K562 treated with DMSO at 1 percent for 24 hours (cell line): Measurements from ENCODE around the gene ZNF155. TPM values are rescaled to one million over a fixed set of nuclear protein-coding genes. Genes with fewer than 3 reads are reported as not detected.

Experiments used
- total RNA-seq: library from RNA; unstranded; fragments of 300-600 nt; gene quantifications from 2 replicates; pipeline ENCODE4 v1.2.3, GENCODE V29; 2022; ENCODE audit warnings: low read depth; ENCODE audit not compliant: insufficient read depth

ZNF155 gene
- total RNA-seq = 0.46 TPM in 1 of 2 replicates, not detected in the other

GRCh38 chr19:43983912-43984686 lies at the start of gene ZNF155:
Gene ZNF155, plus strand, starts transcription at chr19:43984188. Its CDS starts 4,356 bp downstream, at chr19:43988544.

GRCh38 chr19:43934985-43935708 lies 48.8 kb upstream of the ZNF155 start, which contains the start of gene ZNF45:
Gene ZNF45, minus strand, starts transcription at chr19:43935282. Its CDS starts 13,097 bp downstream, at chr19:43922185.

GRCh38 chr19:43950834-43951645 lies 32.9 kb upstream of the ZNF155 start, which contains the start of gene ZNF221:
Gene ZNF221, plus strand, starts transcription at chr19:43951228. Its CDS starts 11,499 bp downstream, at chr19:43962727.

GRCh38 chr19:44002566-44003460 lies 18.8 kb downstream of the ZNF155 start, which contains the start of gene ZNF230:
Gene ZNF230, plus strand, starts transcription at chr19:44002957. Its CDS starts 4,122 bp downstream, at chr19:44007079.

GRCh38 chr19:44025217-44025936 lies 41.4 kb downstream of the ZNF155 start, which contains the start of gene ZNF222:
Gene ZNF222, plus strand, starts transcription at chr19:44025379. Its CDS starts 58 bp downstream, at chr19:44025437.

Other genes with a start within 250 kb of the ZNF155 start
- gene SMG9, start 229.2 kb upstream of the ZNF155 start, total RNA-seq = 35.8 and 36.2 TPM in 2 replicates
- 9.6 and 13.3 TPM in 2 replicates for gene KCNN4, start 203.2 kb upstream of the ZNF155 start, total RNA-seq
- gene LYPD5, start 181.7 kb upstream of the ZNF155 start, total RNA-seq = 0.42 and 0.65 TPM in 2 replicates
- 2.8 and 4.5 TPM in 2 replicates for gene ZNF283, start 156.9 kb upstream of the ZNF155 start, total RNA-seq
- 0.95 and 3.1 TPM in 2 replicates for gene ZNF404, start 100.2 kb upstream of the ZNF155 start, total RNA-seq
- 3.9 and 6.3 TPM in 2 replicates for gene ZNF45, start 48.9 kb upstream of the ZNF155 start, total RNA-seq
- 0.38 and 0.61 TPM in 2 replicates for gene ZNF221, start 33.0 kb upstream of the ZNF155 start, total RNA-seq
- gene ZNF230, start 18.8 kb downstream of the ZNF155 start, total RNA-seq = 0.96 and 1.4 TPM in 2 replicates
- gene ZNF222, start 41.2 kb downstream of the ZNF155 start, total RNA-seq = 2.1 and 3.5 TPM in 2 replicates
- 1.5 and 1.6 TPM in 2 replicates for gene ZNF223, start 67.8 kb downstream of the ZNF155 start, total RNA-seq
- 0.27 TPM in 1 of 2 replicates, not detected in the other for gene ZNF284, start 88.0 kb downstream of the ZNF155 start, total RNA-seq
- 4.0 and 8.9 TPM in 2 replicates for gene ZNF224, start 110.2 kb downstream of the ZNF155 start, total RNA-seq
- 1.1 and 2.1 TPM in 2 replicates for gene ZNF225, start 129.2 kb downstream of the ZNF155 start, total RNA-seq
- 0.76 and 1.4 TPM in 2 replicates for gene ZNF234, start 157.4 kb downstream of the ZNF155 start, total RNA-seq
- gene ZNF226, start 180.9 kb downstream of the ZNF155 start, total RNA-seq = 8.8 and 10.9 TPM in 2 replicates
- gene ZNF227, start 228.3 kb downstream of the ZNF155 start, total RNA-seq = 7.1 and 10.7 TPM in 2 replicates